Raji (cell line): ENCODE results near the gene GRID1.

Source experiments
- POLR2A ChIP-seq: IDR thresholded peaks from 2 replicates; pipeline ENCODE4 v1.6.1; 2011; ENCODE audit warnings: low read depth, low read length, control low read depth; ENCODE audit not compliant: insufficient read depth

The GRID1 gene

DNA sequence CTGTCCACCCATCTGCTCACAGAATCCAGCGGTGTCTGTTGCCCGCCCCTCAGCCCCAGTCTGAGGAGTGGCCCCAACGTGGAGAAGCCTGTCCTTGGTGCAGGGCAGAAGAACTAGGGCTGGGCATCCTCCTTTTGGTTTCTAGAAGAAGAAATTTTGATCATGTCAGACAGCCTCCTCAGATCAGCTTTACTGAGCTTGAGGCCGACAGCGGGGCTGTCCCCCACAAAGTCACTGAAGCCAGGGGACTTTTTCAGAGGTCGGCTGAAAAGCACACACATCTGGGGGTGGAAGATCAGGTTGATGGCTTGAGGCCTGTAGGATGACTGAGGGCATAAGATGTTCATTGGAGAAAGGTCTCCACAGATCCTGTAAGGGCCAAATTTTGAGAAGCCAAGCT, 767.9 kb downstream of the GRID1 start:
- no peak for TF ChIP-seq POLR2A

DNA sequence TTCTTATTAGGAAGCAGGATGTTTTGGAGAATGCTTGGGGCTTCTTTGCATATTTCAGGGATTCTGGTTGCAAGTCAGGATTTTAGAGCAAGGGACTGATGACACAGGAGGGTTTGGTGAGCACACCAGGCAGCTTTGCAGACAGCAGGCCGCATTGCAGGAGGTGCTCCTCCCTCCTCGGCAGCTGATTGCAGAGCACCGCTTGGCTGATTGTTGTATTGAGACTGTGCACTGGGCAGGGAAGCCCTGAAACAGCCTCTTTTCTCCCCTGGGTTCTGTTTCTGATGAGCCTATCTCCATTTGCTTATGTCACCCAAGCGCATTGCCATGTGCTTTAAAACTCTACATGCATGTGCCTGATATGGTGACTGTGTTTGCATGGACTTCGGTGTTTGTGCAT, 769.6 kb downstream of the GRID1 start:
- no peak for TF ChIP-seq POLR2A

DNA sequence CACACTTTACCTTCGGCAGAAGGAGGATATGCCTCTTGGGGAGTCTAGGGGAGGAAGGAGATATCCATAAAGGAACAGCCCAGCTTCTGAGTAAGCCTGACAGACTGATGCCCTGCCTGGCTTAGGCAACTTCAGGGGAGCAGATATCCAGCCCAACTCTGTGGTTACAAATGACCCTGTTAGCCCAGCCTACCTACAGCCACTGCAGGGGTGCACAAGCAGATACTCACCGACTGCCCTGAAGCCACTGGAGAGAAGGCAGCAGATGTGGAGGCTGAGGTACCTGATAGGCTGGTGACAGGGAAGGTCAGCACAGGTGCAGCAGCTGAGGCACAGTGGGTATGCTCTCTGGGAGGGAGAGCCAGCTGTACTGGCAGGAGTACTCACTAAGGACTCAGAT, 770.2 kb downstream of the GRID1 start:
- no peak for TF ChIP-seq POLR2A

GRCh38 chr10:85594239-85594638, 772.4 kb downstream of the GRID1 start:
- TF ChIP-seq POLR2A, result no peak

DNA sequence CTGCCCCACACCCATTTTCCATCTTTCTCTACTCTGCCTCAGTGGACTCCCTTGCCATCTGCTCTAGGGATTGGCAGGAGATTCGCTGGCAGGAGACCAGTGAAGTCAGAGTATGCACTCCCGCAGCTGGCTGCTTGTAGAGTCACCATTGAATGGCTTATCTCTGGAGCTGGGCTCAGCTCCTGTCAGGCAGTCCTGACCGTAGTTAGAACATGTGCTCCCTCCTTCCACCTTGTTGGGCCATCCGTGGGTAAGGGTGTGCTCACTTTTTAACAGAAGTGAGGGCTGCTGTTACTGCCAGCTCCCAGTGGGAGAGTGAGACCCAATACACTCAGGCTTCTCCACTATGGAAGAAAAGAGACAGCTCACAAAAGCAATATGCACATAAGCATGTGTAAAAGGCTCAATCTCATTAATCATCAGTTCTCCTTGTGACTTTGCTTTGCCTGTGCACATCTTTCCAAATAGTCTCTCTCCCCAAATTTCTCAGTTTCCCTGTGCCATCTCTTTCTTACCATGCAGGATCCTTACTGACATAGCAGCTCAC, 773.3 kb downstream of the GRID1 start:
- no peak for TF ChIP-seq POLR2A

DNA sequence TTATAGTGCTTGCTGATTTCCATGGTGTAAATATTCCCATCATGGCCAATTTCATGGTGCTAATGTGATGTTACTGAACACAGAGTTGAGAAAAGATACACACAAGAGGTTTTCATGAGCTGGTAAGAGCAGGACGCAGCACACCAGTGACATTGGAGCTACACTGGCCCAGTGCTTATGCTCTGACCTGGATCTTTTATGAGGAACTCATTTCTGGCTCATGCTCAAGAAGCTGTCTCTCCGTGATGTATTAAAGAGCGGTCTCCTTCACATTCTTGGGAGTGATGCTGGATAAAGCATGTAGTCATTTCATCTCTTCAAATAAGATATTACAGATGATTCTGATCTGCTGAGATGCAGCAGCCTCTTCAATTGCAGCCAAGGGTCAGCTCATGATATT, 785.2 kb downstream of the GRID1 start:
- no peak for TF ChIP-seq POLR2A

- TF ChIP-seq POLR2A, result no peak
Observed at GRCh38 chr10:85580585-85580984, 786.0 kb downstream of the GRID1 start.

GRCh38 chr10:85578860-85579259, 787.7 kb downstream of the GRID1 start:
- TF ChIP-seq POLR2A, result no peak

- no peak for TF ChIP-seq POLR2A
Observed at GRCh38 chr10:85575441-85575840, 791.2 kb downstream of the GRID1 start.

- TF ChIP-seq POLR2A, result no peak
Observed at GRCh38 chr10:85570871-85571270, 795.7 kb downstream of the GRID1 start.

GRCh38 chr10:85565381-85565780, 801.2 kb downstream of the GRID1 start:
- no peak for TF ChIP-seq POLR2A

GRCh38 chr10:85558533-85558932, 808.1 kb downstream of the GRID1 start:
- TF ChIP-seq POLR2A, result no peak

GRCh38 chr10:85557706-85558105, 808.9 kb downstream of the GRID1 start:
- no peak for TF ChIP-seq POLR2A

- no peak for TF ChIP-seq POLR2A
Observed at GRCh38 chr10:85557077-85557476, 809.5 kb downstream of the GRID1 start.
